ENCODE results near the gene PFDN6. TPM values are rescaled to one million over a fixed set of nuclear protein-coding genes. Genes with fewer than 3 reads are reported as not detected.
A peak's percentile ranks its signal among the peaks of the same experiment; 100 is the strongest.
"Not testable (repeated sequence)": the region's sequence is repeated elsewhere in the genome, so short reads cannot be mapped to it uniquely, and the experiment has no call there.

The PFDN6 gene
- total RNA-seq, 1 donor from 2014 or later = 47.8 TPM

DNA sequence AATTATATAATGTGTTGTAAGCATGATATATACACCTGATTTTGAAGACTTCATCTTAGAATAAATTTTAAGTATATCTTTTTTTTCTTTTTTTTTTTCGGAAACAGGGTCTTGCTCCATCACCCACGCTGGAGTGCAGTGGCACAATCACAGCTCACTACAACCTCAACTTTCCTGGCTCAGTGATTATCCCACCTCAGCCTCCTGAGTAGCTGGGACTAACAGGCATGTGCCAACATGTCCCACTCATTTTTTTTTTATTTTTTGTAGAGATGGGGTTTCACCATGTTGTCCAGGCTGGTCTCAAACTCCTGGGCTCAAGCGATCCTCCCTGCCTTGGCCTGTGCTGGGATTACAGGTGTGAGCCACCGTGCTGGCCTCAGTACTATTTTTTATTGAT, 34.8 kb upstream of the PFDN6 start:
- TF ChIP-seq, protein P1, sequence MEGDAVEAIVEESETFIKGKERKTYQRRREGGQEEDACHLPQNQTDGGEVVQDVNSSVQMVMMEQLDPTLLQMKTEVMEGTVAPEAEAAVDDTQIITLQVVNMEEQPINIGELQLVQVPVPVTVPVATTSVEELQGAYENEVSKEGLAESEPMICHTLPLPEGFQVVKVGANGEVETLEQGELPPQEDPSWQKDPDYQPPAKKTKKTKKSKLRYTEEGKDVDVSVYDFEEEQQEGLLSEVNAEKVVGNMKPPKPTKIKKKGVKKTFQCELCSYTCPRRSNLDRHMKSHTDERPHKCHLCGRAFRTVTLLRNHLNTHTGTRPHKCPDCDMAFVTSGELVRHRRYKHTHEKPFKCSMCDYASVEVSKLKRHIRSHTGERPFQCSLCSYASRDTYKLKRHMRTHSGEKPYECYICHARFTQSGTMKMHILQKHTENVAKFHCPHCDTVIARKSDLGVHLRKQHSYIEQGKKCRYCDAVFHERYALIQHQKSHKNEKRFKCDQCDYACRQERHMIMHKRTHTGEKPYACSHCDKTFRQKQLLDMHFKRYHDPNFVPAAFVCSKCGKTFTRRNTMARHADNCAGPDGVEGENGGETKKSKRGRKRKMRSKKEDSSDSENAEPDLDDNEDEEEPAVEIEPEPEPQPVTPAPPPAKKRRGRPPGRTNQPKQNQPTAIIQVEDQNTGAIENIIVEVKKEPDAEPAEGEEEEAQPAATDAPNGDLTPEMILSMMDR (IDR thresholded peaks at IDR 0.05; ENCODE audit: borderline replicate concordance) = no peak
- peaks cover 54% of the 10 kb centered on the region for H3K36me3 ChIP-seq
- no peaks in the 10 kb centered on the region for H3K27me3 ChIP-seq (ENCODE audit: low read depth)
- H3K27ac ChIP-seq (replicated peaks) = no peak overlapping the region
- H3K9me3 ChIP-seq (replicated peaks) = no peaks in the 10 kb centered on the region
- no peak overlapping the region for H3K4me3 ChIP-seq
- intact Hi-C loops (cut with micrococcal nuclease) = no loop called here
- peaks cover 14% of the 10 kb centered on the region for H3K4me1 ChIP-seq
- DNase-seq = no peak

DNA sequence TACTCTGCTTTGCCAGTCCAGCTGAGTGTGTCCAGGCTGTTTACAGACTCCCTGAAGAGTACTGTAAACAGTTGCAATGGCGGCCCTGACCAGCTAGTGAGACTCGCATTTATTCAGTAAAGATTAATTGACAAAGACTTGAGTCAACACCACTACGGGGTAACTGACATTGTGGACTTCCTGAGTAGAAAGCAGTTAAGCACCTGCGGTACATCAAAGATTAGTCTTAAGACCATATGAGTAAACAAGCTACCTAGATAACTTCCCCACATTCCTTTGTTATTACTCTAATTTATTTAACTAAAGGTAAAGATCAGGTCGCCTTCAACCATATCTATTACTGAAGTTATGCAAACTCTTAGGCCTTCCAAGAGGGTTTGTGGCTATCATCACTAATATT, 30.4 kb upstream of the PFDN6 start:
- Histone ChIP-seq H3K4me3 (no peak overlapping the region), H3K4me1 (no peaks in the 10 kb centered on the region), H3K36me3 (peaks cover 71% of the 10 kb centered on the region), H3K27me3 (ENCODE audit: low read depth) (no peaks in the 10 kb centered on the region), H3K27ac (replicated peaks) (no peak overlapping the region), H3K9me3 (replicated peaks) (no peaks in the 10 kb centered on the region)
- intact Hi-C loops (cut with micrococcal nuclease) = no loop called here
- DNase-seq = no peak
- TF ChIP-seq, protein P1 (IDR thresholded peaks at IDR 0.05; ENCODE audit: borderline replicate concordance) = no peak

DNA sequence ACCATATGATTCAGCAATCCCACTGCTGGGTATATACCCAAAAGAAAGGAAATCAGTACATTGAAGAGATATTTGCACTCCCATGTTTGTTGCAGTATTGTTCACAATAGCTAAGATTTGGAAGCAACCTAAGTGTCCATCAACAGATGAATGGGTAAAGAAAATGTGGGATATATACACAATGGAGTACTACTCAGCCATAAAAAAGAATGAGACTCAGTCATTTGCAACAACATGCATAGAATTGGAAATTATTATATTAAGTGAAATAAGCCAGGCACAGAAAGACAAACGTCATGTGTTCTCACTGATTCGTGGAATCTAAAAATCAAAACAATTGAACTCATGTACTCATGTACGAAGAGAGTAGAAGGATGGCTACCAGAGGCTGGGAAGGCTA, 26.9 kb upstream of the PFDN6 start:
- H3K4me3 ChIP-seq; H3K27me3 ChIP-seq (ENCODE audit: low read depth); intact Hi-C loops (cut with micrococcal nuclease); DNase-seq; H3K4me1 ChIP-seq; H3K27ac ChIP-seq (replicated peaks); H3K9me3 ChIP-seq (replicated peaks): not testable (repeated sequence)
- peaks cover 92% of the 10 kb centered on the region for H3K36me3 ChIP-seq

DNA sequence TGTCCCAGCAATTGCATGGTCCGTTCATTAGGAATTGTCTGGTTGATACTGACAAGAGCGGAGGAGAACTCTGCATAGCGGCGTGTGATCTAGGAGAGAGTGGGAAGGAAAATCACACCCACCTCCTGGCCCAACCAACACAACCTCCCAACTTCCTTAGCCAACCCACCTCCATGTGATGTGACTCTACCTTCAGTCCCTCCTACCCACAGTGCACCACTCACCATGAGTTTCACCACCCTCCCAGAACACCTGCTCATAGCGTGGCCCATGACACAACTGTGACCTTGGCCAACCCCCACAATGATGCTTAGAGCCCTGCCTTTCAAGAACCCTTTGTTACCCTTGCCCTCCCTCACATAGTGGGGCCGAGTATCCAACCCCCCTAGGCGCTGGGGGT, 25.4 kb upstream of the PFDN6 start:
- TF ChIP-seq, protein P1 (IDR thresholded peaks at IDR 0.05; ENCODE audit: borderline replicate concordance) = no peak
- Histone ChIP-seq H3K9me3 (replicated peaks) (no peaks in the 10 kb centered on the region), H3K36me3 (peaks cover 94% of the 10 kb centered on the region), H3K4me1 (no peaks in the 10 kb centered on the region), H3K27me3 (ENCODE audit: low read depth) (no peaks in the 10 kb centered on the region), H3K27ac (replicated peaks) (no peak overlapping the region), H3K4me3 (no peak overlapping the region)
- intact Hi-C loops (cut with micrococcal nuclease) = no loop called here
- DNase-seq = no peak

DNA sequence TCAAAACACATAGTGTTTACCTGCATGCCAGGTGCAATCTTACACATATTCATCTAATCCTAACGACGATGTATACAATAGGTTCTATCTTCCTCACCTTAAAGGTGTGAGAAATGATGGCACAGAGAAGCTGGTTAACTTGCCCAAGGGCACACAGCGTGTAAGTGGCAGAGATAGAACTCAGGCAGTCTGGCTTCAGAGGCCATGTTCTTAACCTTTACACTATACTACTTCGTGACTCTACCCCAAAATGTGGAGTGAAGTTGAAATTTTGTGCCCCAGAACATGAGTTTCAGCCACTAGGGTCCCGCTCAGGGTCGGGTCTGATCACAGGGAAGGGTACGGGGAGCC, 18.3 kb upstream of the PFDN6 start:
- intact Hi-C loops (cut with micrococcal nuclease) = no loop called here
- peak overlapping the region; percentile 97 for H3K27ac ChIP-seq (replicated peaks)
- TF ChIP-seq, protein P1 (IDR thresholded peaks at IDR 0.05; ENCODE audit: borderline replicate concordance) = no peak
- peak overlapping the region; percentile 79 for H3K4me3 ChIP-seq
- no peak for DNase-seq
- H3K4me1 ChIP-seq = peaks cover 60% of the 10 kb centered on the region
- H3K36me3 ChIP-seq = peaks cover 68% of the 10 kb centered on the region
- H3K27me3 ChIP-seq (ENCODE audit: low read depth) = no peaks in the 10 kb centered on the region
- H3K9me3 ChIP-seq (replicated peaks) = no peaks in the 10 kb centered on the region

DNA sequence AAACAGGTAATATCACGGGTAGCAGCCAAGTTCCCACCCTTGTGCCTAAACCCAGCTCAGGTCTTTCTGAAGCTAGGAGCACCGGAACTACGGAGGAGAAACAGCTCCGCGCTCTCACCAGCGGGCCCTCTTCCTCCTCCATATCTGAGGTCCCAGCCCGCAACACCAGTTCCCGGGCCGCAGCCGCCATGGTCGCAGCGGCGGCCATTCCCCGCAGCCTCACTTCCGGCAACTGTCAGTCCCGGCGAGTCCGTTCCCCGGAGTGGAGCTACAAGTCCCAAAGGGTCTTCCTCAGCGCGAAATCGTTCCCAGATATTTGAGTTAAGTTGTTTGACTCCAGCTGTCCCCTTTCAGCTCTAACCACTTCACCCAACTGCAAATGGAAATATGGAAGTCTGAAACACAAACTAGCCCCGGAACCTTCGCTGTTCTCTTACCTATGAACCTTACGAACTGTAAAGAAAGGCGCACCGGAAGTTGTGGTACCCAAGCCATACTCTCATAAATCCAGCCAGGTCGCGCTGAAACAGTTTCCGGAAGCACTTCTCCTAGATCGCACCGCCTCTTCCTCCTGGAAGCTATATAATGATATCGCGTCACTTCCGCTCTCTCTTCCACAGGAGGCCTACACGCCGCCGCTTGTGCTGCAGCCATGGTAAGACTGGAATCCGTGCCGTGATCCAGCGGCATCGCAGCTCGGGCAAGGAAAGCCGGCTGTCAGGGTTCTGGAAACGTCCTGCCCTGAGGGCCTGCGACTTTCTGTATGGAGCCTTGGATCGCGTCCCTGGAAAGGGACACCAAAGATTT, 17.7 kb upstream of the PFDN6 start, which contains the start of the genes RPS18 and VPS52:
Gene RPS18 (plus strand): TSS at position 608 of the 807 bp plus-strand sequence. CDS start 45 bp downstream, at position 653.
Gene VPS52 (minus strand): TSS at position 409 of the 807 bp plus-strand sequence. CDS start 201 bp downstream, at position 208.
- peaks cover 66% of the 10 kb centered on the region for H3K36me3 ChIP-seq
- TF ChIP-seq, protein P1 (IDR thresholded peaks at IDR 0.05; ENCODE audit: borderline replicate concordance) = no peak
- H3K4me1 ChIP-seq = peaks cover 66% of the 10 kb centered on the region
- peak; percentile 89 for DNase-seq
- peak within 1 kb of the TSS; percentile 79 for H3K4me3 ChIP-seq
- no peaks in the 10 kb centered on the region for H3K9me3 ChIP-seq (replicated peaks)
- intact Hi-C loops (cut with micrococcal nuclease) = no loop called here
- peak within 1 kb of the TSS; percentile 97 for H3K27ac ChIP-seq (replicated peaks)
- no peaks in the 10 kb centered on the region for H3K27me3 ChIP-seq (ENCODE audit: low read depth)

Measured in left ventricle myocardium inferior (tissue), 1 donor.